ENCODE results near the gene ARHGAP45. TPM values are rescaled to one million over a fixed set of nuclear protein-coding genes. Genes with fewer than 3 reads are reported as not detected.

The ARHGAP45 gene
- total and polyA plus RNA-seq, 9 of the 15 experiments (the other 6 are each of a cell fraction or from before 2014, with no cell fraction given): 0.08 to 22.1 (median 4.2) TPM

- TF ChIP-seq ZNF592 (IDR thresholded peaks at IDR 0.05): peak; percentile 52
- 0 out of 2 replicates have a peak, but pooled peaks have one; percentile 21 for TF ChIP-seq ESRRA (IDR thresholded peaks at IDR 0.05; ENCODE audit: borderline replicate concordance, low read depth)
- TF ChIP-seq TRIM24 (IDR thresholded peaks at IDR 0.05): no peak
- no peak for TF ChIP-seq ZNF512 (tag; IDR thresholded peaks at IDR 0.05)
- peak; percentile 41; the same call in 1 of the 2 replicates for TF ChIP-seq TFAP4 (CRISPR knock-in tag; IDR thresholded peaks at IDR 0.05; ENCODE audit: borderline replicate concordance)
- 0 out of 4 replicates have a peak, but pooled peaks of 1 of the 2 experiments have one; percentile 15 for TF ChIP-seq TBL1XR1 (IDR thresholded peaks at IDR 0.05; ENCODE audit: low read length in 2 of 2)
- peak; percentile 65 for TF ChIP-seq SMARCE1 (IDR thresholded peaks at IDR 0.05)
- TF ChIP-seq CBX2 (IDR thresholded peaks at IDR 0.05; ENCODE audit: insufficient read depth, low read length, poor library complexity, severe bottlenecking): no peak
- TF ChIP-seq TEAD4 (IDR thresholded peaks at IDR 0.05; ENCODE audit: low read length): peak; percentile 61
- TF ChIP-seq TEAD4 (CRISPR knock-in tag; IDR thresholded peaks at IDR 0.05; ENCODE audit: borderline replicate concordance): no peak
- TF ChIP-seq SOX6 (IDR thresholded peaks at IDR 0.05): peak; percentile 94
- TF ChIP-seq ETV6 (IDR thresholded peaks at IDR 0.05; ENCODE audit: borderline replicate concordance in 1 of 2, low read depth in 2 of 2, low read length in 1 of 2): no peak
- no peak for TF ChIP-seq ETV6 (CRISPR knock-in tag; IDR thresholded peaks at IDR 0.05; ENCODE audit: borderline replicate concordance)
- peak; percentile 22 for TF ChIP-seq SAP30 (IDR thresholded peaks at IDR 0.05; ENCODE audit: borderline replicate concordance, insufficient read depth, low read depth, low read length, poor library complexity, severe bottlenecking)
- no peak for TF ChIP-seq SMARCA5 (IDR thresholded peaks at IDR 0.05)
These were observed 6.3 kb downstream of the ARHGAP45 start (continued) for GRCh38 chr19:1073063-1073955.
